Dedifferentiated amniotic fluid mesenchymal stem cell (primary cell): Measurements from ENCODE around the gene DAP.
"Not testable (repeated sequence)": the region's sequence is repeated elsewhere in the genome, so short reads cannot be mapped to it uniquely, and the experiment has no call there.

Source experiments
- DNase-seq: peaks from one replicate; pipeline ENCODE4 v3.0.0-alpha.2; 2016; ENCODE audit errors: extremely low spot score

DAP gene

GRCh38 chr5:10734832-10735523 is 26.1 kb downstream of the DAP start:
- no peak for DNase-seq

- no peak for DNase-seq
These were observed 26.9 kb downstream of the DAP start for GRCh38 chr5:10734037-10734709.

GRCh38 chr5:10733426-10733825 is 27.6 kb downstream of the DAP start:
- DNase-seq: no peak

- no peak for DNase-seq
These were observed 29.1 kb downstream of the DAP start for GRCh38 chr5:10731913-10732312.

- no peak for DNase-seq
These were observed 31.0 kb downstream of the DAP start for GRCh38 chr5:10730043-10730351.

- DNase-seq: no peak
These were observed 31.6 kb downstream of the DAP start for GRCh38 chr5:10729320-10730042.

GRCh38 chr5:10728679-10729078 is 32.4 kb downstream of the DAP start:
- DNase-seq: no peak

- DNase-seq: no peak
These were observed 33.2 kb downstream of the DAP start for GRCh38 chr5:10727861-10728260.

- DNase-seq: no peak
These were observed 34.0 kb downstream of the DAP start for GRCh38 chr5:10726913-10727517.

- no peak for DNase-seq
These were observed 34.7 kb downstream of the DAP start for GRCh38 chr5:10726179-10726912.

- DNase-seq: no peak
These were observed 35.4 kb downstream of the DAP start for GRCh38 chr5:10725636-10726035.

GRCh38 chr5:10724781-10725507 is 36.1 kb downstream of the DAP start:
- DNase-seq: peak; percentile 75

GRCh38 chr5:10723514-10723913 is 37.5 kb downstream of the DAP start:
- DNase-seq: no peak

- DNase-seq: not testable (repeated sequence)
These were observed 40.3 kb downstream of the DAP start for GRCh38 chr5:10720766-10721165.

- no peak for DNase-seq
These were observed 41.1 kb downstream of the DAP start for GRCh38 chr5:10719965-10720364.

GRCh38 chr5:10718617-10719016 is 42.4 kb downstream of the DAP start:
- not testable (repeated sequence) for DNase-seq

GRCh38 chr5:10716825-10717224 is 44.2 kb downstream of the DAP start:
- DNase-seq: not testable (repeated sequence)

GRCh38 chr5:10715605-10716290 is 45.3 kb downstream of the DAP start:
- DNase-seq: no peak

GRCh38 chr5:10712574-10713366 is 48.3 kb downstream of the DAP start:
- DNase-seq: no peak

- no peak for DNase-seq
These were observed 49.5 kb downstream of the DAP start for GRCh38 chr5:10711562-10711961.
